ENCODE results near the gene RCVRN. TPM values are rescaled to one million over a fixed set of nuclear protein-coding genes. Genes with fewer than 3 reads are reported as not detected.

The RCVRN gene
- total RNA-seq, 1 experiment from 2014 or later: not detected

DNA sequence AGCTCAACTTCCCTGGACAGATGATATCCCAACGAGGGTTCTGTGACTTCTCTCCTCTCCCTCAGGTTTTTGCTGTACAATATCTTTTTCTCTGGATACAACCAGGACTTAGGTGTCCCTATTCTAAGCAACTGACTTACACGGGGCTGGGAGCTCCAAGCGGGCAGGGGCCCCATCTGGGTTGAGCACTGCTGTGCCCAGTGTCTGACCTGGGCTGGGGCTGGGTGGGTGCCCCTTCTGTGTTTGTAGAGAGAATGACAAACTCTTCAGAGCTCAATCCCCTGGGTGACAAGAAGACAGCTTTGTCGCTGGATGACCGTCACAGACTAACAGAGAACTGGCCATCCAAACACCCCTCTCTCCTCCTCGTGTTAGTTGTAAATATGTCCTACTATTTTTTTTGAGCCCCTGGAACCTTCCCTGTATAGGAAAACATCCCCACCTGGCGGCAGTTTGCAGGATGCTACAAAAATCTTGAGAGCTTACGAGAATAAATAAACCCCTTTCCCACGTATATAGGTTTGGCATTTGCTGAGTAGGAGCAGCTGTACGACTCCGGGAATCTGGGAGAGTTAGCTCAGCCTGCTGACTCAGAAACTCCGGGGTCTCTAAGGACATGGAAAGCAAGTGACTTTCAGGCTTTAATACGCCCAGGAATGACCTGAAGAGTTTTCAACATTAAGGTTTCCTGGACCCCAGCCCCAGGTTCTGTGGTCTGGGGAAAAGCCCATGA is 23.7 kb upstream of the RCVRN start:
- H3K9me3 ChIP-seq (ENCODE audit: control insufficient read depth, low read depth, low read length): no peaks in the 10 kb centered on the region
- H2AFZ ChIP-seq (ENCODE audit: low read length): no peak overlapping the region
- no peak overlapping the region for H2BK20ac ChIP-seq (ENCODE audit: low read depth, low read length, poor library complexity, severe bottlenecking)
- no peak overlapping the region for H2BK120ac ChIP-seq (ENCODE audit: low read depth, low read length, poor library complexity, severe bottlenecking)
- no peak overlapping the region for H4K8ac ChIP-seq (replicated peaks; ENCODE audit: insufficient read length, low read depth, low read length)
- H4K5ac ChIP-seq (ENCODE audit: insufficient read length, low read depth, low read length): no peak overlapping the region
- no peak overlapping the region for H3K18ac ChIP-seq (ENCODE audit: insufficient read length, low read depth, low read length)
- H3K27me3 Mint-ChIP-seq (ENCODE audit: low read depth): peaks cover 2% of the 10 kb centered on the region; the same call in 1 of the 2 replicates
- no peaks in the 10 kb centered on the region for H3K23me2 ChIP-seq (ENCODE audit: insufficient read length, low read depth, low read length, poor library complexity, severe bottlenecking)
- H2BK12ac ChIP-seq (ENCODE audit: insufficient read length, low read depth, low read length): no peak overlapping the region
- TF ChIP-seq, protein P1, sequence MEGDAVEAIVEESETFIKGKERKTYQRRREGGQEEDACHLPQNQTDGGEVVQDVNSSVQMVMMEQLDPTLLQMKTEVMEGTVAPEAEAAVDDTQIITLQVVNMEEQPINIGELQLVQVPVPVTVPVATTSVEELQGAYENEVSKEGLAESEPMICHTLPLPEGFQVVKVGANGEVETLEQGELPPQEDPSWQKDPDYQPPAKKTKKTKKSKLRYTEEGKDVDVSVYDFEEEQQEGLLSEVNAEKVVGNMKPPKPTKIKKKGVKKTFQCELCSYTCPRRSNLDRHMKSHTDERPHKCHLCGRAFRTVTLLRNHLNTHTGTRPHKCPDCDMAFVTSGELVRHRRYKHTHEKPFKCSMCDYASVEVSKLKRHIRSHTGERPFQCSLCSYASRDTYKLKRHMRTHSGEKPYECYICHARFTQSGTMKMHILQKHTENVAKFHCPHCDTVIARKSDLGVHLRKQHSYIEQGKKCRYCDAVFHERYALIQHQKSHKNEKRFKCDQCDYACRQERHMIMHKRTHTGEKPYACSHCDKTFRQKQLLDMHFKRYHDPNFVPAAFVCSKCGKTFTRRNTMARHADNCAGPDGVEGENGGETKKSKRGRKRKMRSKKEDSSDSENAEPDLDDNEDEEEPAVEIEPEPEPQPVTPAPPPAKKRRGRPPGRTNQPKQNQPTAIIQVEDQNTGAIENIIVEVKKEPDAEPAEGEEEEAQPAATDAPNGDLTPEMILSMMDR (conservative IDR thresholded peaks at IDR 0.05): peak; percentile 71
- no peak overlapping the region for H3T11ph ChIP-seq (ENCODE audit: low read length)
- H3K9ac ChIP-seq (ENCODE audit: extremely low read depth, insufficient read length, low read length): no peak overlapping the region
- H3K9me3 Mint-ChIP-seq: no peaks in the 10 kb centered on the region
- no peaks in the 10 kb centered on the region for H3K4me1 ChIP-seq (ENCODE audit: insufficient read depth, low read length)
- H3K27ac Mint-ChIP-seq: no peak overlapping the region
- peaks cover 11 to 20% of the 10 kb centered on the region in 2 experiments for H3K4me1 Mint-ChIP-seq
- no peak overlapping the region for H4K91ac ChIP-seq (ENCODE audit: insufficient read length, low read depth, low read length)
- H2BK5ac ChIP-seq (ENCODE audit: insufficient read length, low read length): no peak overlapping the region
- no peaks in the 10 kb centered on the region for H3K79me2 ChIP-seq (ENCODE audit: insufficient read depth, low read length)
- no peak overlapping the region for H2AK5ac ChIP-seq (ENCODE audit: insufficient read length, low read length)
- no peak overlapping the region for H3K4me3 Mint-ChIP-seq
- H3K27me3 ChIP-seq (ENCODE audit: insufficient read depth, low read length): no peaks in the 10 kb centered on the region
- H3K23ac ChIP-seq (ENCODE audit: insufficient read length, low read depth, low read length): no peak overlapping the region
- peak; percentile 80 for DNase-seq
- H3K79me1 ChIP-seq (ENCODE audit: insufficient read depth, low read depth, low read length, poor library complexity, severe bottlenecking): no peaks in the 10 kb centered on the region
- WGBS (ENCODE audit: extremely low coverage, insufficient read length, low lambda C conversion rate): no CpG with 5 or more reads among the region's 13 CpGs
- H3K56ac ChIP-seq (ENCODE audit: insufficient read length, low read depth, low read length): no peak overlapping the region
- H3K4me2 ChIP-seq (ENCODE audit: insufficient read depth, insufficient read length, low read length): no peak overlapping the region
- no peaks in the 10 kb centered on the region for H3K36me3 Mint-ChIP-seq (ENCODE audit: insufficient read depth in 1 of 3, low read depth in 3 of 3)
- H2BK15ac ChIP-seq (ENCODE audit: low read depth, low read length): no peak overlapping the region
- H3K27ac ChIP-seq (ENCODE audit: insufficient read length, low read depth, low read length): no peak overlapping the region
- H3K4ac ChIP-seq (ENCODE audit: low read depth, low read length): no peak overlapping the region
- no peak overlapping the region for H3K14ac ChIP-seq (ENCODE audit: insufficient read depth, low read length)
- H4K20me1 ChIP-seq (ENCODE audit: control insufficient read depth, insufficient read depth, insufficient read length): no peaks in the 10 kb centered on the region

All from H9 (cell line).